HepG2 (cell line): ENCODE data around the gene SLA2. TPM values are rescaled to one million over a fixed set of nuclear protein-coding genes. Genes with fewer than 3 reads are reported as not detected.
A peak's percentile ranks its signal among the peaks of the same experiment; 100 is the strongest.

Source experiments
- ATAC-seq: fragments of 200-7000 bp; cut with Tn5 transposase; 3 replicates; pipeline ENCODE4 v1.9.1; 2020; ENCODE audit warnings: mild to moderate bottlenecking, moderate library complexity
- BruUV-seq: library from RNA; stranded (reverse); fragments of 400-500 nt; replicated peaks from 2 replicates; lab custom pipeline; 2021; lab: Mats Ljungman, UMichigan
- CTCF ChIA-PET: fragments of 300-600 bp; formaldehyde crosslinking; extraction: SDS; loops from one replicate; lab custom pipeline; 2021; ENCODE audit warnings: low total read pairs, inconsistent platforms, low intra/inter-chr PET ratio; lab: Yijun Ruan, JAX
- POLR2A ChIA-PET: fragments of 350-600 bp; sonication (Branson Sonifier 250); formaldehyde crosslinking; loops from one replicate; lab custom pipeline; 2020; ENCODE audit warnings: antibody characterized with exemption, inconsistent platforms; lab: Yijun Ruan, JAX
- DNase-seq: peaks from one replicate; pipeline ENCODE4 v3.0.0-alpha.2; 2015; ENCODE audit warnings: low spot score
- FAIRE-seq: peaks from 3 replicates; lab custom pipeline; 2011; peaks lifted over from hg19 to GRCh38; lab: Jason Lieb, UNC
- H2AFZ ChIP-seq: one replicate; pipeline ENCODE4 v1.6.1; 2011; ENCODE audit warnings: low read length, inconsistent platforms
- H3K27ac ChIP-seq: fragments of 300-600 bp; 3 replicates; pipeline ENCODE4 v1.8.0; 2011; ENCODE audit warnings: mixed run types, mild to moderate bottlenecking, mixed read lengths, low read length, inconsistent platforms; ENCODE audit not compliant: insufficient read depth; ENCODE audit errors: extremely low read length
- H3K27me3 ChIP-seq, 2 experiments: fragments of 200-600 bp in 1 of 2; 2 replicates in 1 of 2; 3 replicates in 1 of 2; pipeline versions ENCODE4 v1.6.0 to v1.8.0; 2011; ENCODE audit warnings: low read length in 2 of 2, mild to moderate bottlenecking in 2 of 2, moderate library complexity in 2 of 2, inconsistent platforms in 1 of 2; ENCODE audit not compliant: insufficient read depth in 2 of 2, control insufficient read depth in 1 of 2
- H3K36me3 ChIP-seq, 2 experiments: fragments of 200-600 bp in 1 of 2; replicated peaks in 1 of 2; 2 replicates in 1 of 2; 3 replicates in 1 of 2; pipeline versions ENCODE4 v1.5.1 to v1.8.0; 2011; ENCODE audit warnings: low read length in 2 of 2, inconsistent platforms in 1 of 2; ENCODE audit not compliant: insufficient read depth in 2 of 2, control insufficient read depth in 1 of 2
- H3K4me1 ChIP-seq: 2 replicates; pipeline ENCODE4 v1.5.1; 2012; ENCODE audit warnings: low read length, inconsistent platforms; ENCODE audit not compliant: insufficient read depth
- H3K4me2 ChIP-seq: 2 replicates; pipeline ENCODE4 v1.6.0; 2011; ENCODE audit warnings: low read depth, low read length, inconsistent platforms
- H3K4me3 ChIP-seq, 3 experiments: fragments of 200-600 bp in 1 of 3; sonication (generic), shearing (Covaris generic) in 1 of 3; replicated peaks in 1 of 3; 2 replicates each; pipeline ENCODE4 v1.5.1; 2011 to 2016; ENCODE audit warnings: low read length in 3 of 3, inconsistent platforms in 2 of 3, low read depth in 2 of 3, mild to moderate bottlenecking in 2 of 3, control low read depth in 1 of 3, mixed read lengths in 1 of 3; ENCODE audit not compliant: insufficient read depth in 1 of 3
- H3K79me2 ChIP-seq: one replicate; pipeline ENCODE4 v1.6.1; 2011; ENCODE audit warnings: low read length, inconsistent platforms; ENCODE audit not compliant: insufficient read depth
- H3K9ac ChIP-seq: 2 replicates; pipeline ENCODE4 v1.6.0; 2011; ENCODE audit warnings: mild to moderate bottlenecking, low read depth, low read length, inconsistent platforms; ENCODE audit not compliant: insufficient read depth
- H3K9me3 ChIP-seq: 2 replicates; pipeline ENCODE4 v1.5.1; 2012; ENCODE audit warnings: mild to moderate bottlenecking, low read length
- H4K20me1 ChIP-seq: 2 replicates; pipeline ENCODE4 v1.6.0; 2011; ENCODE audit warnings: inconsistent platforms, mild to moderate bottlenecking, low read length, moderate library complexity; ENCODE audit not compliant: insufficient read depth
- AKNA ChIP-seq: sonication (generic); formaldehyde crosslinking; IDR thresholded peaks from 2 replicates; pipeline ENCODE4 v1.4.0; 2020; ENCODE audit warnings: missing genetic modification reagents, borderline replicate concordance
- CREB1 ChIP-seq, 2 experiments: fragments of 450-650 bp in 1 of 2; IDR thresholded peaks; 2 replicates each; pipeline ENCODE4 v1.6.1; 2016 to 2017; ENCODE audit warnings: control low read depth in 1 of 2, mild to moderate bottlenecking in 1 of 2, missing compliant biosample characterization in 1 of 2, missing genetic modification characterization in 1 of 2
- FOXJ3 ChIP-seq: sonication (generic); formaldehyde crosslinking; IDR thresholded peaks from 2 replicates; pipeline ENCODE4 v1.4.0; 2020; ENCODE audit warnings: missing genetic modification reagents, mild to moderate bottlenecking, borderline replicate concordance
- JDP2 ChIP-seq: sonication (generic); formaldehyde crosslinking; IDR thresholded peaks from 2 replicates; pipeline ENCODE4 v1.8.1; 2022; ENCODE audit warnings: missing genetic modification reagents, borderline replicate concordance
- KDM2A ChIP-seq: sonication (generic); formaldehyde crosslinking; IDR thresholded peaks from 2 replicates; pipeline ENCODE4 v1.4.0; 2020; ENCODE audit warnings: low read depth, missing genetic modification reagents, borderline replicate concordance
- NCOA1 ChIP-seq: sonication (generic); formaldehyde crosslinking; IDR thresholded peaks from 2 replicates; pipeline ENCODE4 v1.9.0; 2021; ENCODE audit warnings: missing genetic modification reagents
- NRL ChIP-seq: sonication (generic); formaldehyde crosslinking; IDR thresholded peaks from 2 replicates; pipeline ENCODE4 v1.5.0; 2020; ENCODE audit warnings: missing genetic modification reagents, mild to moderate bottlenecking, moderate library complexity, borderline replicate concordance
- RAD21 ChIP-seq: fragments of 450-650 bp; formaldehyde crosslinking; IDR thresholded peaks from 2 replicates; pipeline ENCODE4 v1.5.0; 2020; ENCODE audit warnings: mild to moderate bottlenecking
- RFXAP ChIP-seq: sonication (generic); formaldehyde crosslinking; IDR thresholded peaks from 2 replicates; pipeline ENCODE4 v1.4.0; 2020; ENCODE audit warnings: missing genetic modification reagents, borderline replicate concordance
- SIX4 ChIP-seq: sonication (generic); formaldehyde crosslinking; IDR thresholded peaks from 2 replicates; pipeline ENCODE4 v1.4.0; 2020; ENCODE audit warnings: missing genetic modification reagents
- TBX2 ChIP-seq: sonication (generic); formaldehyde crosslinking; IDR thresholded peaks from 2 replicates; pipeline ENCODE4 v1.5.0; 2020; ENCODE audit warnings: missing genetic modification reagents, mild to moderate bottlenecking, borderline replicate concordance
- TEF ChIP-seq: sonication (generic); formaldehyde crosslinking; IDR thresholded peaks from 2 replicates; pipeline ENCODE4 v1.5.0; 2020; ENCODE audit warnings: missing genetic modification reagents
- ZNF143 ChIP-seq: sonication (generic); formaldehyde crosslinking; IDR thresholded peaks from 2 replicates; pipeline ENCODE4 v1.4.0; 2020; ENCODE audit warnings: missing genetic modification reagents
- ZNF20 ChIP-seq: sonication (generic); formaldehyde crosslinking; IDR thresholded peaks from 2 replicates; pipeline ENCODE4 v1.4.0; 2020; ENCODE audit warnings: mild to moderate bottlenecking, moderate library complexity, missing genetic modification reagents
- ZNF205 ChIP-seq: IDR thresholded peaks from 2 replicates; pipeline ENCODE4 v1.6.1; 2018; ENCODE audit warnings: missing biosample characterization, missing genetic modification reagents
- ZNF761 ChIP-seq: sonication (generic); formaldehyde crosslinking; conservative IDR thresholded peaks from 2 replicates; pipeline ENCODE4 v1.4.0; 2020; ENCODE audit warnings: mild to moderate bottlenecking, missing genetic modification reagents
- ZSCAN29 ChIP-seq: sonication (generic); formaldehyde crosslinking; conservative IDR thresholded peaks from 2 replicates; pipeline ENCODE4 v1.4.0; 2020; ENCODE audit warnings: mild to moderate bottlenecking, missing genetic modification reagents
- WGBS: methylation state at CpG from one replicate; pipeline ENCODE4 v1.1.6; 2017; ENCODE audit warnings: low lambda C conversion rate; 5-methylcytosine and 5-hydroxymethylcytosine counted together
- in situ Hi-C: cut with HindIII; loops from 2 replicates; pipeline ENCODE4 v1.10.0; 2017; ENCODE audit warnings: low pct_unique_long_range_greater_than_20kb; ENCODE audit not compliant: extremely low pct_ligation_motif_present
- intact Hi-C: fragments of 100-400 bp; cut with micrococcal nuclease; formaldehyde crosslinking; loops from one replicate; pipeline ENCODE4 v1.10.0; 2022; ENCODE audit not compliant: unreplicated experiment
- polyA plus RNA-seq, 8 experiments: library from polyadenylated mRNA; depleted of rRNA in 3 of 8; stranded (reverse) in 7 of 8; unstranded in 1 of 8; fragments of >200 nt; fragmentation: Illumina TruSeq in 4 of 8; extraction: Trizol in 4 of 8; gene quantifications; 2 replicates each; pipeline versions ENCODE4 v1.2.1 to v1.2.3, GENCODE V29; 2011 to 2016; ENCODE audit warnings: low read depth in 4 of 8, missing spikeins in 1 of 8, mixed read lengths in 1 of 8; ENCODE audit not compliant: insufficient read depth in 1 of 8
- total RNA-seq, 5 experiments: library from RNA; depleted of rRNA; stranded (reverse); fragments of >200 nt; fragmentation: Illumina TruSeq; extraction: Trizol; gene quantifications; 2 replicates each; pipeline ENCODE4 v1.2.3, GENCODE V29; 2016; ENCODE audit warnings: low read depth in 1 of 5

The SLA2 gene
- total and polyA plus RNA-seq, 2 of the 13 experiments (the other 11 are each of a cell fraction or from before 2014, with no cell fraction given): 1.6 to 3.6 TPM

- TF ChIP-seq KDM2A (CRISPR knock-in tag) (peak; percentile 23; the same call in 1 of the 2 replicates), FOXJ3 (CRISPR knock-in tag) (no peak), ZNF761 (no peak), CREB1 (IDR thresholded peaks at IDR 0.05) (no peak), CREB1 (CRISPR knock-in tag; IDR thresholded peaks at IDR 0.05) (no peak), ZNF20 (CRISPR knock-in tag) (no peak), NRL (0 out of 2 replicates have a peak, but pooled peaks have one; percentile 23), JDP2 (CRISPR knock-in tag) (no peak), ZNF143 (CRISPR knock-in tag) (no peak), ZNF205 (CRISPR knock-in tag) (0 out of 2 replicates have a peak, but pooled peaks have one; percentile 39)
Measured at GRCh38 chr20:36624068-36624943, 21.7 kb downstream of the SLA2 start (continued).

- no peaks in the 10 kb centered on the region for H3K27me3 ChIP-seq
- no TSS peak for BruUV-seq
- peak; percentile 66 for DNase-seq
- 0 out of 2 replicates have a peak overlapping the region, but pooled peaks have one; percentile 48 for H3K9ac ChIP-seq
- H4K20me1 ChIP-seq: no peaks in the 10 kb centered on the region
- peak overlapping the region in 1 of 3 experiments; percentile 42; a peak in 1 of 6 replicates for H3K4me3 ChIP-seq
- peak; percentile 55 for ATAC-seq
- ChIA-PET POLR2A (interaction anchor here (0.6 to 4.5 kb wide), 9 partner anchors 9 to 48 kb away, joined by 3 to 52 read pairs (median 8); partner anchors contain the start of genes RAB5IF and SLA2), CTCF (no interaction called here)
- no peak overlapping the region for H2AFZ ChIP-seq
- H3K27ac ChIP-seq: peak overlapping the region; percentile 18
- peaks cover 37% of the 10 kb centered on the region for H3K4me1 ChIP-seq
- FAIRE-seq: peak; percentile 30
- in situ Hi-C loops: no loop called here
- no peaks in the 10 kb centered on the region for H3K9me3 ChIP-seq
- intact Hi-C loops: no loop called here
- H3K36me3 ChIP-seq: no peaks in the 10 kb centered on the region
- H3K4me2 ChIP-seq: peak overlapping the region; percentile 75
- WGBS: 40% methylated on average over 2 of the region's 2 CpGs
- no peaks in the 10 kb centered on the region for H3K79me2 ChIP-seq
- TF ChIP-seq AKNA (no peak), TEF (CRISPR knock-in tag) (no peak), ZSCAN29 (CRISPR knock-in tag) (no peak), NCOA1 (no peak), RFXAP (CRISPR knock-in tag) (no peak), SIX4 (CRISPR knock-in tag) (peak; percentile 75; the same call in 1 of the 2 replicates), TBX2 (CRISPR knock-in tag) (no peak), RAD21 (CRISPR knock-in tag) (no peak)
Measured at GRCh38 chr20:36623444-36623843, 22.6 kb downstream of the SLA2 start.
